ENCODE results near the gene TROAP.

The TROAP gene

DNA sequence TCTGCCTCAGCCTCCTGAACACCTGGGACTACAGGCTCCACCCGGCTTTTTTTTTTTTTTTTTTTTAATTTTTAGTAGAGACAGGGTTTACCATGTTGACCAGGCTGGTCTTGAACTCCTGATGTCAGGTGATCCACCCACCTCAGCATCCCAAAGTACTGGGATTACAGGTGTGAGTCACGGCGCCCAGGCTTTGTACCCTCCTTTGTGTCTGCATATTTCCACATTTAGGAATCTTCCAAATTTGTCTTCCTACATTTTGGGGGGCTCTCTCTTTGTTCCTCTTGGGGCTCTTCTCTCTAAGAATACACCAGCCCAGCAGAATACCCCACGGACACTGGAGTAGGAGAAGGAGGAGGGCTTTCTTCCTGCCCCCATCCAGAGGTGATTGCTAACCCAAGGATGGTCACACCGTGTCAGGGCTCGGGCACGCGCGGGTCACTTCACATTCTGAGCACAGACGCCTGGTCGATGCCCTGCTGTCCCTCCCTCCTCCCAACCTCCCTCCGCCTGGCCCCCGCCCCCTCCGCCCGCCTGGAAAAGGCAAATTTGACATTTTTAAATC is 21.5 kb downstream of the TROAP start:
- DNase-seq: no peak

DNA sequence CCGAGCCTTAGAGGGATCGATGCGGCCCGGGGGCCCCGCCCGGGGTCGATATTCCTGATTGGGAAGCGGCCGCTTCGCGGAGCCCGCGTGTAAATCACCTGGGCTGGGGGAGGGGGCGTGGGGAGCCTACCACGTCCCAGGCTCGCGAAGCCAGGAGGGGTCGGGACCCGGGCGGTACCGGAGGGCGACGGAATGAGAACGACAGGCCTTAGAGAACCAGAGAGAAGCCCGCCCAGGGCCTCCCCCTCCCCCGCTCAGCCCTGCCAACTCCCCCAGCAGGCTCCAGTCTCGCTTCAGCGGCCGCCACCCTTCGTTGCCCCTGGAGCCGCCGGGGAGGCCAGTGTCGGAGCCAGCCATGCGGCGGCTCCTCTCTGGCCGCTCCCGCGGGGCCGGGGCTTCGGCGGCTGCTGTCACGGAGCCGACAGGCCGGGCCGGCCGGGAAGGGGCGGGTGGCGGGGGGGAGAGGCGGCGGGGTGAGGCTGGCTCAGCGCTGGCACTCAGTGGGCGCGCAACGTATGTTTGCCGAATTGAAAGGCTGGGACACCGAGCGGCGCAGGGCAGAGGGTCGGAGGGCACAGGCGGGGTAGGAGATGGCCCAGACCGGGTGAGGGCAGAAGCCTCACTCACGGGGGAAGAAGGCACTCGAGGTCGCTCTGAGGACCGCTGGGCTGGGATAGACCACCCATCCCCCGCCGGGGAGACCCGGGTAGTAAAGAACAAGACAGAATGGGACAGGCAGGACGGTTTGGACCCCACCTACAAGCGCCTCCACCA is 22.2 kb downstream of the TROAP start:
- peak in 1 of 2 experiments; percentile 26 for DNase-seq

DNA sequence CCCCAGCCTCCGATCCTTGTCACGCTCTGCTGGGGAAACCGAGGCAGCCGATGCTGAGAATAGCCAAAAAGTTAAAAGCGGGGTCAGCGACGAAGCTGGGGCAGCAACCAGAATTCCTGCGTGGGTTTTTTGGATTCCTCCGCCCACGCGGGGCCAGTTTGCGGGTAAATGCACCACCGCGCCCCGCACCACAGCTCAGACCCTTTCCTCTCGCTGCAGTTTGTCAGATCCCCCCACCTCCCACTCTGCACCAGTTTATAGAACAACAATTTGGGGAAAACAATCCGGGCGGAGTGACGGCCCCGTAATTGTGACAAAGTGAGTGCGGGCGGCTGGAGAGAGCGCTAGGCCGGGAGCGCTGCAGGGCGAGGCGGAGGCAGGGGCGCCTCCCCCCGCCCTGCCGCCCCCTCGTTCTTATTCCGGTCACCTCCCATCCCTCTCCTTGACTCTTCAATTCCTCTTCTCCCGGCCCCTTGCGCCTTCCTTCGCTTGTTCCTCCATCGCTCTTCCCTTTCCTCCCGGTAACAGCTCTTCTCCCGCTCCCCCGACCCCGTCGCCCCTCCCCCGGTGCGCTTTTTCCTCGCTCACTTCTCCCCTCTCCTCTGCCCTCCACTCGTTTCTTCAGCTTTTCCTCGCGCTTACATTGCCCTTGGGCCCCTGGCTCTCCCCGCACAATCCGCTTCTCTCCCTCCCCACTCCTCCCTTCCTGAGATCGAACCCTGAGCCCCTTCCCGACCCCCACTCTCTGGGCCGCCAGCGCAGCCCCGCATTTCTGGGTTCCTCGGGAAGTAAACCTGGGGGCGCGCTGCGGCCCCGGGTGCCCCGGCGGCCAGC is 23.0 kb downstream of the TROAP start:
- no peak for DNase-seq

GRCh38 chr12:49346659-49347310 is 23.7 kb downstream of the TROAP start, which contains the start of gene DNAJC22:
Gene DNAJC22 (plus strand): TSS chr12:49346888. CDS start chr12:49348873, 1,985 bp downstream.
- DNase-seq: peak; percentile 30 to 39

GRCh38 chr12:49347311-49348193 is 24.5 kb downstream of the TROAP start:
- peak; percentile 66 to 75 for DNase-seq

DNA sequence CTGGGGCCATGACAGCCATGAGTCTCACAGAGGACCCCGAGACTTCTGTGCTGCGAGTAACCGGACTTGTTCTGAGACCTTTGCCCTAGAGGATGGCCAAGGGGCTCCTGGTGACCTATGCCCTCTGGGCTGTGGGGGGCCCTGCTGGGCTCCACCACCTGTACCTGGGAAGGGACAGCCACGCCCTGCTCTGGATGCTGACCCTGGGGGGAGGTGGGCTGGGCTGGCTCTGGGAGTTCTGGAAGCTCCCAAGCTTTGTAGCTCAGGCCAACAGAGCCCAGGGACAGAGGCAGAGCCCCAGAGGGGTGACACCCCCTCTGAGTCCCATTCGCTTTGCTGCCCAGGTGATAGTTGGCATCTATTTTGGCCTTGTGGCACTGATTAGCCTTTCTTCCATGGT is 25.7 kb downstream of the TROAP start:
- no peak for DNase-seq

- DNase-seq: no peak
These were observed 26.2 kb downstream of the TROAP start for GRCh38 chr12:49349266-49349665.

GRCh38 chr12:49352351-49352750 is 29.3 kb downstream of the TROAP start:
- DNase-seq: no peak

DNA sequence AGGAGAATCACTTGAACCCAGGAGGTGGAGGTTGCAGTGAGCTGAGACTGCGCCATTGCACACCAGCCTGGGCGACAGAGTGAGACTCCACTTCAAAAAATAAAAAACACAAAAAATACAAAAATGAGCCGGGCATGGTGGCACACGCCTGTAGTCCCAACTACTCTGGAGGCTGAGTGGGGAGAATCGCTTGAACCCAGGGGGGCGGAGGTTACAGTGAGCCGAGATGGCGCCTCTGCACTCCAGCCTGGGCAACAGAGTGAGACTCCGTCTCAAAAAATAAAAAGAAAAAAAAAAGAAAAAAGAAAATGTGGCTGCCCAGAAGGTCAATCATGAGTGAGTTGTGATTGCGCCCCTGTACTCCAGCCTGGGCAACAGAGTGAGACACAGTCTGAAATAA is 32.9 kb downstream of the TROAP start:
- no peak for DNase-seq

- no peak for DNase-seq
These were observed 34.1 kb downstream of the TROAP start for GRCh38 chr12:49357103-49357678.

- peak; percentile 20 to 40 for DNase-seq
These were observed 35.6 kb downstream of the TROAP start for GRCh38 chr12:49358483-49359141.

DNA sequence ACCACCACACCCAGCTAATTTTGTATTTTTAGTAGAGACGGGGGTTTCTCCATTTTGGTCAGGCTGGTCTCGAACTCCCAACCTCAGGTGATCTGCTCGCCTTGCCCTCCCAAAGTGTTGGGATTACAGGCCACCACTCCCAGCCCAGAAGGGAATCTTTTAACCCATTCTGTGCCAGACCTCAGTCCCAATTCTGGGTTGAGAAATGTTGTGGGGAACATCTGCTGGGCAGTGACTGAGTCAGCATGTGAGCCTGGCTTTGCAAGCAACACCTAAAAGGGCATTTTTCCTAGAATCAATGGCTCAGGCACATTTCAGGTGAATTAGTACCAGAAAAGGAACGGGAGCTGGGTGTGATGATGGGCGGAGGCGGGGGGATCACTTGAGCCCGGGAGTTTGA is 36.6 kb downstream of the TROAP start:
- no peak for DNase-seq

- no peak for DNase-seq
These were observed 39.0 kb downstream of the TROAP start for GRCh38 chr12:49362077-49362476.

- DNase-seq: no peak
These were observed 41.9 kb downstream of the TROAP start for GRCh38 chr12:49364989-49365388.

- DNase-seq: no peak
These were observed 42.5 kb downstream of the TROAP start for GRCh38 chr12:49365542-49365941.

GRCh38 chr12:49366096-49366651 is 43.1 kb downstream of the TROAP start:
- DNase-seq: no peak

DNA sequence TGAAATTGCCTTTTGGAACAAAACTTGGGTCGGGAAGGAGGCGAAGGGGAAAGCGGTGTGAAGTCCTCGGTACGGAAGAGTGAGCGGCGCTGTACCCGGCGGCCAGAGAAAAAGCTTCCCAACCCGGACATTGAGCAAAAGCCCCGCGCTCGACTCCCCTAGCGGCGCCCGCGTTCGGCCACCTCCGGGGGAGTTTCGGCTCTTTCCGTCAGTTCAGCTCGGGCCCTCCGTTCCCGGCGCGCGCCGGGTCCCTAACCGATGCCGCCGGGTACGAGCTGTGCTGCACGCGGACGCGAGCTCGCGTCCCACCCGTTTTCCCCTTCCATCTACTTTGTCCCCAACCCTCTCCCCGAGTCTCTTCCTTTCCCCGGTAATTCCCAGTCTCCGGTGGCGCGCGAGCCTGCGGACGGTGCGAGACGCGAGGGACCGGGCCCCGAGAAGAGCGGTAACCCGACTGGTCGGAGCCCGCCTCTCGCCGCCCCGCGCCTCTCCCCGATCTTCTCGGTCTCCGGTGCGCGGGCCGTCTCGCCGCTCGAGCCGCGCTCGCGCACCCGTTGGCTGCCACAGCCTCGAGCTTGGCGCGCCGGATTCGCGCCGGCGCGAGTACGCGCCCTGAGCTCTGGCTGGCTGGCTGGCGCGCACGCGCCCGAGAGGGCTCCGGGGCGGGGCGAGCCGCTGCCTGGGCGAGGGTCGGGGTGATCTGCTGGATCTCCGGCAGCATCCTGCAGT is 43.8 kb downstream of the TROAP start:
- DNase-seq: peak; percentile 80 to 86

- DNase-seq: no peak
These were observed 44.6 kb downstream of the TROAP start, which contains the start of gene SPATS2 for GRCh38 chr12:49367381-49368239. Gene SPATS2 (plus strand): TSS chr12:49367462. CDS start chr12:49461013, 93,551 bp downstream.

GRCh38 chr12:49368240-49368600 is 45.2 kb downstream of the TROAP start:
- DNase-seq: no peak
